Measurements from ENCODE around the gene TLCD3B.
A peak's percentile ranks its signal among the peaks of the same experiment; 100 is the strongest.

The TLCD3B gene

DNA sequence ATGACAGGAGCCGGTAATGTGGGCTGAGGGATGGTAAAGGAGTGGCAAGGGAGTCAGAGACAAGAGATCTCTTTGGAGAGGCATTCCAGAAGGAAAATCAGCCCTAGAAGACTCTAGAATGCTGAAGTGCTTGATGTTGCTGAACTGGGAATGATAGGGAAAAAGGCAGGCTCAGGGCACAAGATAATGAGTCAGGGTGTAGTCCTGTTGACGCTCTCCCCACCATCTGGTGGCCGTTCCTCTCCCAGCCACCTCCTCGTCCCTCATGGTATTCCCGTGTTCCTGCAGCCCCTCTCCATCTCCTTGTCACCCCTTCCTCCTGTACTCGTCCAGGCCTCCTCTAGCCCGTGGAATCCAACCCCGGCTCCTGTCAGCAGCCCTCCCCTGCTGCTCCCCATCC, 23.4 kb upstream of the TLCD3B start:
- no peaks in the 10 kb centered on the region for H3K36me3 ChIP-seq
- no peak overlapping the region for H3K4me3 ChIP-seq (ENCODE audit: low read depth in 1 of 2, low read length in 1 of 2)
- H3K9me3 ChIP-seq = no peaks in the 10 kb centered on the region
- H3K27ac ChIP-seq = no peak overlapping the region
- no peaks in the 10 kb centered on the region for H3K27me3 ChIP-seq
- H3K4me1 ChIP-seq (ENCODE audit: control insufficient read depth in 1 of 2, insufficient read depth in 1 of 2, low read depth in 1 of 2, low read length in 1 of 2) = peaks cover 10 to 16% of the 10 kb centered on the region in 2 experiments
- no peak for TF ChIP-seq CTCF (IDR thresholded peaks at IDR 0.05)

DNA sequence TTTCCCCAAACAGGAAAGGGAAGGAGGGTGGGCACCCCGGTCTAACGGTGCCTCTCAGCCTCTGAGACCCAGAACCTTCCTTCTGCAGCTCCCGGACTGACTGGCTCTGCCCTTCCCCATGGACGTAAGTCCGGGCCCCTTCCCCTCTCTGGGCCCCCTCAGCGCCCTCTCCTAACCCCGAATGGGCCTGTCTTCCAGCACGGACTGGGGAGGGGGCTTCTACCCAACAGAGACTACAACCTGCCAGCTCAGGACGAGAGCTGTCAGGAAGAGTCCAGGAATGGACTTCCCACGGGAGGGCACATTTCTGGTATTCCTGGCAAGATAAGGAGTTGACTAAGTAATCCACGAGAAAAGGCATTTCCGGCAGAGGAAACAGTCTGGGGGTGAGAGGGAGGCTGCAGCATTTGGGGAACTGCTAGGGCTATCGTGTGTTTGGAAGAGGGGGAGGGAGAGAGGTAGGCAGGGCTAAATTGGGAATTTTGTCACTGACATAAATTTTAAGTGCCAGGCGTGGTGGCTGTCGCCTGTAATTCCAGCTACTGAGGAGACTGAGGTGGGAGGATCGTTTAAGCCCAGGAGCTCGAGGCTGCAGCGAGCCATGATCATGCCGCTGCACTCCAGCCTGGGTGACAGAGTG, 22.4 kb upstream of the TLCD3B start:
- TF ChIP-seq CTCF (IDR thresholded peaks at IDR 0.05) = no peak
- Histone ChIP-seq H3K4me1 (ENCODE audit: control insufficient read depth in 1 of 2, insufficient read depth in 1 of 2, low read depth in 1 of 2, low read length in 1 of 2) (peaks cover 10 to 16% of the 10 kb centered on the region in 2 experiments), H3K9me3 (no peaks in the 10 kb centered on the region), H3K27ac (peak overlapping the region; percentile 60), H3K36me3 (no peaks in the 10 kb centered on the region), H3K27me3 (no peaks in the 10 kb centered on the region), H3K4me3 (ENCODE audit: low read depth in 1 of 2, low read length in 1 of 2) (peak overlapping the region; percentile 72 to 74)

GRCh38 chr16:30052671-30053372, 21.8 kb upstream of the TLCD3B start:
- no peak for TF ChIP-seq CTCF (IDR thresholded peaks at IDR 0.05)
- peak overlapping the region; percentile 60 for H3K27ac ChIP-seq
- no peaks in the 10 kb centered on the region for H3K9me3 ChIP-seq

DNA sequence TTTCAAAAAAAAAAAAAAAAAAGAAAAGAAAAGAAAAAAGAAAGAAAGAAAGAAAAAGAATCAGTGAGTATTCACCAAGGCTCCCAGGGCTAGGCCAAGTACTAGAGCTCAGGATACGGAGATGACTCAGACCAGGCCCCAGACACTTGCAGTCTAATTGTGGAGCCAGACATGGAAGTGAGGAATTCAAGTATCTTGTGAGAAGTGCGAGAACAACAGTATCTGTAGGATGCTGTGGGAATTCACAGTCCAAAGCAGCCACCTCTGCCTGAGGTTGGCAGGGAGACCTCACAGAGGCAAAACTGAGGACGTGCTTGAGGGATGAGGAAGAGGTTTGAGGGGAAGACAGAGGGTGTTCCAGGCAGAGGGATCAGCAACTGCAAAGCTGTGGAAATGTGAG, 20.4 kb upstream of the TLCD3B start:
- H3K4me3 ChIP-seq (ENCODE audit: low read depth in 1 of 2, low read length in 1 of 2) = no peak overlapping the region
- no peaks in the 10 kb centered on the region for H3K27me3 ChIP-seq
- no peaks in the 10 kb centered on the region for H3K9me3 ChIP-seq
- H3K4me1 ChIP-seq (ENCODE audit: control insufficient read depth in 1 of 2, insufficient read depth in 1 of 2, low read depth in 1 of 2, low read length in 1 of 2) = peaks cover 10 to 16% of the 10 kb centered on the region in 2 experiments
- no peak overlapping the region for H3K27ac ChIP-seq
- TF ChIP-seq CTCF (IDR thresholded peaks at IDR 0.05) = no peak
- H3K36me3 ChIP-seq = no peaks in the 10 kb centered on the region

More at GRCh38 chr16:30052671-30053372, 21.8 kb upstream of the TLCD3B start:
- H3K4me3 ChIP-seq (ENCODE audit: low read depth in 1 of 2, low read length in 1 of 2) = peak overlapping the region; percentile 72 to 74
- no peaks in the 10 kb centered on the region for H3K36me3 ChIP-seq
- H3K27me3 ChIP-seq = no peaks in the 10 kb centered on the region
- peaks cover 10 to 16% of the 10 kb centered on the region in 2 experiments for H3K4me1 ChIP-seq (ENCODE audit: control insufficient read depth in 1 of 2, insufficient read depth in 1 of 2, low read depth in 1 of 2, low read length in 1 of 2)

DNA sequence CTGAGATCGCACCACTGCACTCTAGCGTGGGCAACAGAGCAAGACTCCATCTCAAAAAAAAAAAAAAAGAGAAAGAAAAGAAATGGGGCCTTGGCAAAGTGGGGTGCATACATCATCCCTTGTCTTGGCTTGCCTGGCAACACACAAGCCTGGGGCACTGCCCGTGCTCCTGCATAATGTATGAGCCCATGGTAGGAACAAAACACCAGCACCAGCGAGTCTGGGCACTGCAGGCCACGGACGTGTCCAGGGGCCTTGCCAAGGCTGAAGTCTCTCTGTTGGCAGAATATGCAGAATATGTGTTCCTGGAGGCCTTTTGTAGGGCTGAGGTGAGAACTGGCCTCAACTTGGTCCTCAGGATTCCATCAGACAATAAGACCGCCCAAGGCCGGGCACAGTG, 18.8 kb upstream of the TLCD3B start:
- Histone ChIP-seq H3K27ac (no peak overlapping the region), H3K27me3 (no peaks in the 10 kb centered on the region), H3K36me3 (no peaks in the 10 kb centered on the region), H3K4me3 (ENCODE audit: low read depth in 1 of 2, low read length in 1 of 2) (no peak overlapping the region), H3K9me3 (no peaks in the 10 kb centered on the region), H3K4me1 (ENCODE audit: control insufficient read depth in 1 of 2, insufficient read depth in 1 of 2, low read depth in 1 of 2, low read length in 1 of 2) (peaks cover 10 to 16% of the 10 kb centered on the region in 2 experiments)
- TF ChIP-seq CTCF (IDR thresholded peaks at IDR 0.05) = no peak
